DND-41 (cell line): ENCODE results near the gene ADIPOQ.
"Not testable (repeated sequence)": the region's sequence is repeated elsewhere in the genome, so short reads cannot be mapped to it uniquely, and the experiment has no call there.

Source experiments
- ATAC-seq: fragments of 200-7000 bp; cut with Tn5 transposase; 3 replicates; pipeline ENCODE4 v1.9.1; 2021; ENCODE audit warnings: low read depth; ENCODE audit not compliant: insufficient read depth
- DNase-seq: peaks from one replicate; pipeline ENCODE4 v3.0.0-alpha.2; 2020
- H2AFZ ChIP-seq: 2 replicates; pipeline ENCODE4 v1.6.0; 2012; ENCODE audit warnings: low read depth, low read length
- H3K27ac ChIP-seq: 2 replicates; pipeline ENCODE4 v1.5.1; 2012; ENCODE audit warnings: low read length, inconsistent platforms
- H3K27me3 ChIP-seq: fragments of 200-600 bp; sonication (generic); 2 replicates; pipeline ENCODE4 v1.6.0; 2012; ENCODE audit warnings: low read length, mild to moderate bottlenecking, inconsistent platforms; ENCODE audit not compliant: insufficient read depth, poor library complexity
- H3K36me3 ChIP-seq: 2 replicates; pipeline ENCODE4 v1.5.1; 2012; ENCODE audit warnings: low read length, inconsistent platforms; ENCODE audit not compliant: insufficient read depth
- H3K4me1 ChIP-seq: 2 replicates; pipeline ENCODE4 v1.5.1; 2012; ENCODE audit warnings: mild to moderate bottlenecking, low read length; ENCODE audit not compliant: insufficient read depth
- H3K4me2 ChIP-seq: 2 replicates; pipeline ENCODE4 v1.6.0; 2012; ENCODE audit warnings: mild to moderate bottlenecking, moderate library complexity, low read length, inconsistent platforms; ENCODE audit not compliant: insufficient read depth
- H3K4me3 ChIP-seq, 2 experiments: fragments of 200-600 bp in 1 of 2; shearing (Covaris generic) in 1 of 2; 2 replicates each; pipeline ENCODE4 v1.5.1; 2012 to 2016; ENCODE audit warnings: inconsistent platforms in 2 of 2, low read length in 2 of 2, mild to moderate bottlenecking in 2 of 2, low read depth in 1 of 2, moderate library complexity in 1 of 2
- H3K79me2 ChIP-seq: 2 replicates; pipeline ENCODE4 v1.6.0; 2012; ENCODE audit warnings: low read length, inconsistent platforms; ENCODE audit not compliant: insufficient read depth
- H3K9ac ChIP-seq: 2 replicates; pipeline ENCODE4 v1.6.0; 2012; ENCODE audit warnings: low read depth, mild to moderate bottlenecking, inconsistent platforms, low read length, moderate library complexity
- H3K9me3 ChIP-seq: 2 replicates; pipeline ENCODE4 v1.5.1; 2012; ENCODE audit warnings: low read length, moderate library complexity, mild to moderate bottlenecking, inconsistent platforms; ENCODE audit not compliant: insufficient read depth, severe bottlenecking
- H4K20me1 ChIP-seq: 2 replicates; pipeline ENCODE4 v1.6.0; 2012; ENCODE audit warnings: low read length; ENCODE audit not compliant: insufficient read depth
- CTCF ChIP-seq: IDR thresholded peaks from 2 replicates; pipeline ENCODE4 v1.5.1; 2012; ENCODE audit warnings: borderline replicate concordance, low read length, moderate library complexity, mild to moderate bottlenecking; ENCODE audit not compliant: poor library complexity, severe bottlenecking; ENCODE audit errors: extremely low read depth
- EZH2 ChIP-seq: IDR thresholded peaks from 3 replicates; pipeline ENCODE4 v1.6.1; 2012; ENCODE audit warnings: borderline replicate concordance, low read depth, mild to moderate bottlenecking, moderate library complexity, low read length, inconsistent platforms; ENCODE audit not compliant: severe bottlenecking

Gene ADIPOQ

GRCh38 chr3:186890911-186891310, 48.4 kb downstream of the ADIPOQ start:
- no peaks in the 10 kb centered on the region for H3K36me3 ChIP-seq
- no peak overlapping the region for H3K4me3 ChIP-seq
- DNase-seq (no peak), ATAC-seq (no peak)
- H3K4me1 ChIP-seq: no peaks in the 10 kb centered on the region
- no peak overlapping the region for H2AFZ ChIP-seq
- H4K20me1 ChIP-seq: no peaks in the 10 kb centered on the region
- TF ChIP-seq CTCF: no peak
- no peaks in the 10 kb centered on the region for H3K9me3 ChIP-seq
- no peak overlapping the region for H3K9ac ChIP-seq
- no peak overlapping the region for H3K4me2 ChIP-seq
- no peaks in the 10 kb centered on the region for H3K79me2 ChIP-seq
- no peaks in the 10 kb centered on the region for H3K27me3 ChIP-seq
- no peak overlapping the region for H3K27ac ChIP-seq

GRCh38 chr3:186893071-186893470, 50.6 kb downstream of the ADIPOQ start:
- not testable (repeated sequence) for ATAC-seq, H3K4me1 ChIP-seq, H3K27me3 ChIP-seq, H3K36me3 ChIP-seq, H3K4me2 ChIP-seq, H2AFZ ChIP-seq, H3K27ac ChIP-seq, DNase-seq, H3K9ac ChIP-seq, H3K9me3 ChIP-seq, H3K79me2 ChIP-seq, H4K20me1 ChIP-seq, H3K4me3 ChIP-seq

- DNase-seq: no peak
- H3K9me3 ChIP-seq: no peaks in the 10 kb centered on the region
- no peak overlapping the region for H2AFZ ChIP-seq
- TF ChIP-seq EZH2 (no peak), CTCF (no peak)
- H3K4me3 ChIP-seq: no peak overlapping the region
- H3K27ac ChIP-seq: no peak overlapping the region
- no peaks in the 10 kb centered on the region for H4K20me1 ChIP-seq
- H3K4me1 ChIP-seq: no peaks in the 10 kb centered on the region
- H3K4me2 ChIP-seq: no peak overlapping the region
- no peaks in the 10 kb centered on the region for H3K36me3 ChIP-seq
- H3K9ac ChIP-seq: no peak overlapping the region
- H3K79me2 ChIP-seq: no peaks in the 10 kb centered on the region
- no peaks in the 10 kb centered on the region for H3K27me3 ChIP-seq
- ATAC-seq: no peak
These were observed 52.9 kb downstream of the ADIPOQ start for GRCh38 chr3:186895406-186895805.

GRCh38 chr3:186896006-186896405, 53.5 kb downstream of the ADIPOQ start:
- Histone ChIP-seq H4K20me1 (no peaks in the 10 kb centered on the region), H3K9me3 (no peaks in the 10 kb centered on the region), H3K79me2 (no peaks in the 10 kb centered on the region), H3K4me3 (no peak overlapping the region), H3K27ac (no peak overlapping the region), H3K27me3 (no peaks in the 10 kb centered on the region), H3K4me1 (no peaks in the 10 kb centered on the region), H3K36me3 (no peaks in the 10 kb centered on the region), H2AFZ (no peak overlapping the region), H3K4me2 (no peak overlapping the region), H3K9ac (no peak overlapping the region)
- no peak for TF ChIP-seq CTCF
- TF ChIP-seq EZH2: no peak
- DNase-seq (no peak), ATAC-seq (no peak)
